B cell (primary cell): Measurements from ENCODE around the gene CKAP2L. TPM values are rescaled to one million over a fixed set of nuclear protein-coding genes. Genes with fewer than 3 reads are reported as not detected.
A peak's percentile ranks its signal among the peaks of the same experiment; 100 is the strongest.

Source experiments
- ATAC-seq: fragments of 200-7000 bp; cut with Tn5 transposase; one replicate; pipeline ENCODE4 v1.10.0; 2021; ENCODE audit warnings: low read depth, mild to moderate bottlenecking, moderate number of reproducible peaks, moderate library complexity
- CTCF ChIA-PET: fragments of 350-600 bp; sonication (Branson Sonifier 250); formaldehyde crosslinking; loops from one replicate; lab custom pipeline; 2021; ENCODE audit warnings: antibody characterized with exemption, inconsistent platforms; lab: Charles Lee
- POLR2A ChIA-PET: fragments of 350-600 bp; sonication (Branson Sonifier 250); formaldehyde crosslinking; loops from one replicate; lab custom pipeline; 2021; ENCODE audit warnings: antibody characterized with exemption; lab: Charles Lee
- DNase-seq: peaks from one replicate; pipeline ENCODE4 v3.0.0; 2013
- H2AFZ ChIP-seq: 2 replicates; pipeline ENCODE4 v1.6.1; 2012; ENCODE audit warnings: mild to moderate bottlenecking, low read depth, low read length; ENCODE audit not compliant: insufficient read depth, poor library complexity, severe bottlenecking
- H3K27ac ChIP-seq, 2 donors: 1 replicate in 1 of 2; 2 replicates in 1 of 2; pipeline ENCODE4 v1.5.1; 2012 to 2013; ENCODE audit warnings: low read length in 2 of 2, mild to moderate bottlenecking in 2 of 2, moderate library complexity in 1 of 2
- H3K27me3 ChIP-seq, 4 experiments: fragments of 200-600 bp in 1 of 4; sonication (generic) in 1 of 4; replicated peaks in 1 of 4; 1 replicate in 2 of 4; 2 replicates in 2 of 4; pipeline versions ENCODE4 v1.6.1 to v1.7.0; 2013 to 2016; ENCODE audit warnings: low read length in 3 of 4, mild to moderate bottlenecking in 2 of 4, mixed read lengths in 1 of 4, moderate library complexity in 1 of 4; ENCODE audit not compliant: insufficient read depth in 4 of 4, control insufficient read depth in 3 of 4; ENCODE audit errors: control extremely low read depth in 1 of 4
- H3K36me3 ChIP-seq, 2 experiments: replicated peaks in 1 of 2; 1 replicate in 1 of 2; 2 replicates in 1 of 2; pipeline versions ENCODE4 v1.6.1 to v1.7.1; 2013; ENCODE audit warnings: low read length in 1 of 2; ENCODE audit not compliant: insufficient read depth in 2 of 2, control insufficient read depth in 1 of 2; ENCODE audit errors: control extremely low read depth in 1 of 2, extremely low read depth in 1 of 2
- H3K4me1 ChIP-seq, 2 donors: fragments of 200-600 bp in 1 of 2; sonication (generic) in 1 of 2; 1 replicate in 1 of 2; 2 replicates in 1 of 2; pipeline versions ENCODE4 v1.5.1 to v1.6.1; 2013 to 2017; ENCODE audit warnings: low read length in 2 of 2; ENCODE audit not compliant: control insufficient read depth in 2 of 2, insufficient read depth in 2 of 2
- H3K4me2 ChIP-seq: replicated peaks from 2 replicates; pipeline ENCODE3; 2012; ENCODE audit warnings: mild to moderate bottlenecking, low read depth, low read length; ENCODE audit not compliant: poor library complexity, severe bottlenecking
- H3K4me3 ChIP-seq, 5 experiments: fragments of 200-600 bp in 1 of 5; sonication (generic) in 1 of 5; 1 replicate in 3 of 5; 2 replicates in 2 of 5; pipeline versions ENCODE4 v1.5.1 to v1.7.0; 2011 to 2016; ENCODE audit warnings: low read length in 4 of 5, mild to moderate bottlenecking in 4 of 5, low read depth in 2 of 5, control low read depth in 1 of 5, moderate library complexity in 1 of 5; ENCODE audit not compliant: insufficient read depth in 1 of 5; ENCODE audit errors: control extremely low read depth in 1 of 5, extremely low read depth in 1 of 5
- H3K79me2 ChIP-seq: fragments of 200-600 bp; sonication (generic); one replicate; pipeline ENCODE4 v1.6.0; 2016; ENCODE audit warnings: low read length; ENCODE audit not compliant: control insufficient read depth, insufficient read depth
- H3K9ac ChIP-seq: fragments of 200-600 bp; sonication (generic); 2 replicates; pipeline ENCODE4 v1.6.1; 2017; ENCODE audit warnings: mild to moderate bottlenecking, low read length, moderate library complexity
- H3K9me3 ChIP-seq, 3 donors: one replicate each; pipeline versions ENCODE4 v1.6.1 to v1.7.1; 2013; ENCODE audit warnings: low read length in 2 of 3; ENCODE audit not compliant: control insufficient read depth in 2 of 3, insufficient read depth in 1 of 3; ENCODE audit errors: control extremely low read depth in 1 of 3
- H4K20me1 ChIP-seq: 2 replicates; pipeline ENCODE4 v1.6.0; 2012; ENCODE audit warnings: mild to moderate bottlenecking, low read length; ENCODE audit not compliant: insufficient read depth, control insufficient read depth, poor library complexity, severe bottlenecking
- H3K27ac Mint-ChIP-seq: one replicate; pipeline ENCODE4 v1.8.0; 2021; ENCODE audit warnings: mixed read lengths
- H3K27me3 Mint-ChIP-seq: one replicate; pipeline ENCODE4 v1.8.0; 2021; ENCODE audit warnings: mixed read lengths
- H3K4me1 Mint-ChIP-seq: one replicate; pipeline ENCODE4 v1.8.0; 2021; ENCODE audit warnings: mixed read lengths
- H3K4me3 Mint-ChIP-seq: one replicate; pipeline ENCODE4 v1.8.0; 2021; ENCODE audit warnings: mixed read lengths
- H3K9me3 Mint-ChIP-seq: one replicate; pipeline ENCODE4 v1.8.0; 2022; ENCODE audit warnings: mixed read lengths; ENCODE audit not compliant: insufficient read depth
- EZH2 ChIP-seq: IDR thresholded peaks from 2 replicates; pipeline ENCODE4 v1.6.1; 2012; ENCODE audit warnings: borderline replicate concordance, low read depth, mild to moderate bottlenecking, moderate library complexity, low read length; ENCODE audit not compliant: insufficient read depth, poor library complexity, severe bottlenecking
- WGBS: methylation state at CpG from one replicate; pipeline ENCODE4 v1.1.5; 2013; ENCODE audit warnings: missing lambda C conversion rate; ENCODE audit not compliant: insufficient coverage; 5-methylcytosine and 5-hydroxymethylcytosine counted together
- intact Hi-C: fragments of 100-400 bp; cut with micrococcal nuclease; formaldehyde crosslinking; loops from one replicate; pipeline ENCODE4 v1.10.0; 2022
- polyA plus RNA-seq: library from polyadenylated mRNA; depleted of rRNA; stranded (reverse); fragments of >200 nt; gene quantifications from 2 replicates; pipeline ENCODE4 v1.2.3, GENCODE V29; 2012
- total RNA-seq, 2 donors: library from RNA; stranded (reverse); fragments of 120-200 nt in 1 of 2; gene quantifications; 1 replicate in 1 of 2; 2 replicates in 1 of 2; pipeline versions ENCODE4 v1.2.3 to v1.2.4, GENCODE V29; 2013 to 2022
- TF ChIP-seq, protein P1 (sequence below): fragments of 200-600 bp; IDR thresholded peaks from one replicate; pipeline ENCODE4 v1.8.0; 2022; ENCODE audit warnings: antibody characterized with exemption, mild to moderate bottlenecking

CKAP2L gene
- total and polyA plus RNA-seq, 2 donors (not counting 1 experiment from before 2014, with no cell fraction given), result 0.01 to 0.25 TPM

- POLR2A ChIA-PET, result no interaction called here
- H3K27me3 Mint-ChIP-seq, result no peaks in the 10 kb centered on the region
- Histone ChIP-seq H2AFZ (no peak overlapping the region), H3K4me1 (peaks cover 0 to 2% of the 10 kb centered on the region in 2 donors), H3K36me3 (no peaks in the 10 kb centered on the region), H3K79me2 (no peaks in the 10 kb centered on the region), H3K27ac (no peak overlapping the region), H3K9me3 (no peaks in the 10 kb centered on the region), H3K9ac (no peak overlapping the region), H3K4me2 (no peak overlapping the region), H3K27me3 (no peaks in the 10 kb centered on the region), H3K4me3 (no peak overlapping the region), H4K20me1 (no peaks in the 10 kb centered on the region)
- CTCF ChIA-PET, result no interaction called here
- peaks cover 10% of the 10 kb centered on the region for H3K4me1 Mint-ChIP-seq
- intact Hi-C loops, result no loop called here
- ATAC-seq, result peak; percentile 47
- WGBS, result 58% methylated on average over 2 of the region's 5 CpGs
- TF ChIP-seq, protein P1, sequence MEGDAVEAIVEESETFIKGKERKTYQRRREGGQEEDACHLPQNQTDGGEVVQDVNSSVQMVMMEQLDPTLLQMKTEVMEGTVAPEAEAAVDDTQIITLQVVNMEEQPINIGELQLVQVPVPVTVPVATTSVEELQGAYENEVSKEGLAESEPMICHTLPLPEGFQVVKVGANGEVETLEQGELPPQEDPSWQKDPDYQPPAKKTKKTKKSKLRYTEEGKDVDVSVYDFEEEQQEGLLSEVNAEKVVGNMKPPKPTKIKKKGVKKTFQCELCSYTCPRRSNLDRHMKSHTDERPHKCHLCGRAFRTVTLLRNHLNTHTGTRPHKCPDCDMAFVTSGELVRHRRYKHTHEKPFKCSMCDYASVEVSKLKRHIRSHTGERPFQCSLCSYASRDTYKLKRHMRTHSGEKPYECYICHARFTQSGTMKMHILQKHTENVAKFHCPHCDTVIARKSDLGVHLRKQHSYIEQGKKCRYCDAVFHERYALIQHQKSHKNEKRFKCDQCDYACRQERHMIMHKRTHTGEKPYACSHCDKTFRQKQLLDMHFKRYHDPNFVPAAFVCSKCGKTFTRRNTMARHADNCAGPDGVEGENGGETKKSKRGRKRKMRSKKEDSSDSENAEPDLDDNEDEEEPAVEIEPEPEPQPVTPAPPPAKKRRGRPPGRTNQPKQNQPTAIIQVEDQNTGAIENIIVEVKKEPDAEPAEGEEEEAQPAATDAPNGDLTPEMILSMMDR, result no peak
- TF ChIP-seq EZH2, result no peak
- peak; percentile 27 for DNase-seq
- no peak overlapping the region for H3K4me3 Mint-ChIP-seq
- no peaks in the 10 kb centered on the region for H3K9me3 Mint-ChIP-seq
- no peak overlapping the region for H3K27ac Mint-ChIP-seq
Measured at GRCh38 chr2:112794131-112794733, 29.8 kb upstream of the CKAP2L start.

- Histone ChIP-seq H3K4me2 (no peak overlapping the region), H3K36me3 (no peaks in the 10 kb centered on the region), H3K79me2 (no peaks in the 10 kb centered on the region), H3K27me3 (no peaks in the 10 kb centered on the region), H3K9me3 (no peaks in the 10 kb centered on the region), H4K20me1 (no peaks in the 10 kb centered on the region), H3K4me3 (no peak overlapping the region), H2AFZ (no peak overlapping the region), H3K27ac (no peak overlapping the region), H3K4me1 (peaks cover 0 to 2% of the 10 kb centered on the region in 2 donors), H3K9ac (no peak overlapping the region)
- no peak for DNase-seq
- ChIA-PET CTCF (no interaction called here), POLR2A (no interaction called here)
- TF ChIP-seq, protein P1, result no peak
- no peak for TF ChIP-seq EZH2
- ATAC-seq, result no peak
- WGBS, result 60% methylated on average over 1 of the region's 3 CpGs
- Mint-ChIP-seq H3K4me1 (peaks cover 9% of the 10 kb centered on the region), H3K9me3 (no peaks in the 10 kb centered on the region), H3K27ac (no peak overlapping the region), H3K27me3 (no peaks in the 10 kb centered on the region), H3K4me3 (no peak overlapping the region)
- intact Hi-C loops, result no loop called here
Measured at GRCh38 chr2:112793449-112793978, 29.1 kb upstream of the CKAP2L start.
